ENCODE measurements around the gene PPP6R2. TPM values are rescaled to one million over a fixed set of nuclear protein-coding genes. Genes with fewer than 3 reads are reported as not detected.
A peak's percentile ranks its signal among the peaks of the same experiment; 100 is the strongest.

Gene PPP6R2
- polyA plus RNA-seq, 1 donor from 2014 or later: 85.4 TPM

- Histone ChIP-seq H3K27ac (ENCODE audit: low read length) (no peak overlapping the region), H3K36me3 (ENCODE audit: insufficient read depth, low read length) (no peaks in the 10 kb centered on the region), H3F3A (ENCODE audit: insufficient read depth, low read length, poor library complexity, severe bottlenecking) (no peaks in the 10 kb centered on the region), H3K27me3 (ENCODE audit: insufficient read depth, low read depth, low read length) (no peaks in the 10 kb centered on the region), H3K4me3 (ENCODE audit: low read length) (no peak overlapping the region), H4K20me1 (ENCODE audit: insufficient read depth) (no peaks in the 10 kb centered on the region), H3K9me2 (ENCODE audit: insufficient read depth, low read length) (no peaks in the 10 kb centered on the region), H2AFZ (ENCODE audit: low read depth, low read length) (no peak overlapping the region), H3K79me2 (replicated peaks; ENCODE audit: insufficient read depth, low read length) (no peaks in the 10 kb centered on the region), H3K4me2 (ENCODE audit: low read length) (no peak overlapping the region), H3K9me3 (ENCODE audit: low read length) (no peaks in the 10 kb centered on the region), H3K9ac (ENCODE audit: low read length) (no peak overlapping the region)
- TF ChIP-seq SMC3 (conservative IDR thresholded peaks at IDR 0.05; ENCODE audit: poor library complexity) (no peak), POLR2AphosphoS5 (IDR thresholded peaks at IDR 0.05) (no peak), EZH2 (IDR thresholded peaks at IDR 0.05; ENCODE audit: borderline replicate concordance, insufficient read depth, low read length, poor library complexity, severe bottlenecking) (no peak), MXI1 (conservative IDR thresholded peaks at IDR 0.05; ENCODE audit: poor library complexity, severe bottlenecking) (no peak), EP300 (conservative IDR thresholded peaks at IDR 0.05; ENCODE audit: poor library complexity, severe bottlenecking) (no peak), CTCF (IDR thresholded peaks at IDR 0.05; ENCODE audit: poor library complexity, severe bottlenecking) (no peak), RAD21 (conservative IDR thresholded peaks at IDR 0.05) (no peak), REST (IDR thresholded peaks at IDR 0.05; ENCODE audit: borderline replicate concordance) (no peak), TAF1 (IDR thresholded peaks at IDR 0.05; ENCODE audit: low read depth) (no peak)
Measured at GRCh38 chr22:50456026-50456425, 112.9 kb downstream of the PPP6R2 start.

- no peak overlapping the region for H3K27ac ChIP-seq (ENCODE audit: low read length)
- no peaks in the 10 kb centered on the region for H3K27me3 ChIP-seq (ENCODE audit: insufficient read depth, low read depth, low read length)
- H3F3A ChIP-seq (ENCODE audit: insufficient read depth, low read length, poor library complexity, severe bottlenecking): no peaks in the 10 kb centered on the region
- H3K79me2 ChIP-seq (replicated peaks; ENCODE audit: insufficient read depth, low read length): no peaks in the 10 kb centered on the region
- H3K36me3 ChIP-seq (ENCODE audit: insufficient read depth, low read length): no peaks in the 10 kb centered on the region
- no peaks in the 10 kb centered on the region for H3K9me2 ChIP-seq (ENCODE audit: insufficient read depth, low read length)
- H3K4me2 ChIP-seq (ENCODE audit: low read length): no peak overlapping the region
- no peaks in the 10 kb centered on the region for H4K20me1 ChIP-seq (ENCODE audit: insufficient read depth)
- H3K9me3 ChIP-seq (ENCODE audit: low read length): no peaks in the 10 kb centered on the region
- H3K9ac ChIP-seq (ENCODE audit: low read length): no peak overlapping the region
- TF ChIP-seq RAD21 (conservative IDR thresholded peaks at IDR 0.05) (peak; percentile 22), TAF1 (IDR thresholded peaks at IDR 0.05; ENCODE audit: low read depth) (no peak), CTCF (IDR thresholded peaks at IDR 0.05; ENCODE audit: poor library complexity, severe bottlenecking) (peak; percentile 49)
- H3K4me3 ChIP-seq (ENCODE audit: low read length): no peak overlapping the region
- no peak overlapping the region for H2AFZ ChIP-seq (ENCODE audit: low read depth, low read length)
Measured at GRCh38 chr22:50456466-50457234, 113.5 kb downstream of the PPP6R2 start.

Measured in neural cell (in vitro differentiated cells).